Measurements from ENCODE around the gene SLC9A5. TPM values are rescaled to one million over a fixed set of nuclear protein-coding genes. Genes with fewer than 3 reads are reported as not detected.

The SLC9A5 gene
- total RNA-seq, 1 donor from 2014 or later, result 4.4 TPM

DNA sequence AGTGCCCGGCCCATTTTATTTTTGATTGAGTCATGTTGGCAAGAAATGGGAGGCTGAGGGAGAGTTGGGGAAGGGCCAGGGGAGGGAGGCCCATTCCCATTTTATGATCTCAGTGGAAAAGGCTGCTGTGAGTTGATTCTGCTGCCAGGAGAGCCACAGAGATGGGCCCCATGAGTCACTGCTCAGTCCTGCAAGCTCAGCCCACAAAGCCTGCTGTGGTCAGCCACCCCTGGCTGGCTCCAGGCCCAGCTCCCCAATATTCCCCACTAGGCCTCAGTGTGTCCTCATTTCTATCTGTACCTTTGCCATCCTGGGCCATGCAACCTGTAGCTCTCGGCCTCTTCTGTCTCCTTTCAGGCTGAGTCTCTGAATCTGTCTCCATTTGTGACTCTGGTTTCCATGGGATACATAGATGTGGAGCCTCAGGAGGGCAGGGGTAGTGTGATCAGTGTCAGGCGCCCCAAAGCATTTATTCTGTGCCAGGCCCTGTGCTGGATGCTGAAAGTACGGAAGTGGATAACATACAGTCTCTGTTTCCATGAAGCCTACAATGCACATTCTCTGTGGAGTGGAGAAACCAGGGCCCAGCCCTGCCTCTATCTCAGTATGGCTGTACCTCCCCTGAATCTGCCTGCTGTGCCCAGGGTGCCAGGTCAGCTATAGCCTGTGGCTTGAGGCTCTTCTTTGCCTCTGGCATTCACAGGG is 28.7 kb downstream of the SLC9A5 start:
- Mint-ChIP-seq H3K9me3 (no peaks in the 10 kb centered on the region), H3K4me3 (peak overlapping the region; percentile 14), H3K4me1 (ENCODE audit: unreplicated experiment) (no peaks in the 10 kb centered on the region), H3K36me3 (no peaks in the 10 kb centered on the region), H3K27me3 (no peaks in the 10 kb centered on the region), H3K27ac (no peak overlapping the region)
- TF ChIP-seq, protein P1, sequence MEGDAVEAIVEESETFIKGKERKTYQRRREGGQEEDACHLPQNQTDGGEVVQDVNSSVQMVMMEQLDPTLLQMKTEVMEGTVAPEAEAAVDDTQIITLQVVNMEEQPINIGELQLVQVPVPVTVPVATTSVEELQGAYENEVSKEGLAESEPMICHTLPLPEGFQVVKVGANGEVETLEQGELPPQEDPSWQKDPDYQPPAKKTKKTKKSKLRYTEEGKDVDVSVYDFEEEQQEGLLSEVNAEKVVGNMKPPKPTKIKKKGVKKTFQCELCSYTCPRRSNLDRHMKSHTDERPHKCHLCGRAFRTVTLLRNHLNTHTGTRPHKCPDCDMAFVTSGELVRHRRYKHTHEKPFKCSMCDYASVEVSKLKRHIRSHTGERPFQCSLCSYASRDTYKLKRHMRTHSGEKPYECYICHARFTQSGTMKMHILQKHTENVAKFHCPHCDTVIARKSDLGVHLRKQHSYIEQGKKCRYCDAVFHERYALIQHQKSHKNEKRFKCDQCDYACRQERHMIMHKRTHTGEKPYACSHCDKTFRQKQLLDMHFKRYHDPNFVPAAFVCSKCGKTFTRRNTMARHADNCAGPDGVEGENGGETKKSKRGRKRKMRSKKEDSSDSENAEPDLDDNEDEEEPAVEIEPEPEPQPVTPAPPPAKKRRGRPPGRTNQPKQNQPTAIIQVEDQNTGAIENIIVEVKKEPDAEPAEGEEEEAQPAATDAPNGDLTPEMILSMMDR (conservative IDR thresholded peaks at IDR 0.05), result no peak
- DNase-seq (ENCODE audit: extremely low spot score, unreplicated experiment), result no peak

DNA sequence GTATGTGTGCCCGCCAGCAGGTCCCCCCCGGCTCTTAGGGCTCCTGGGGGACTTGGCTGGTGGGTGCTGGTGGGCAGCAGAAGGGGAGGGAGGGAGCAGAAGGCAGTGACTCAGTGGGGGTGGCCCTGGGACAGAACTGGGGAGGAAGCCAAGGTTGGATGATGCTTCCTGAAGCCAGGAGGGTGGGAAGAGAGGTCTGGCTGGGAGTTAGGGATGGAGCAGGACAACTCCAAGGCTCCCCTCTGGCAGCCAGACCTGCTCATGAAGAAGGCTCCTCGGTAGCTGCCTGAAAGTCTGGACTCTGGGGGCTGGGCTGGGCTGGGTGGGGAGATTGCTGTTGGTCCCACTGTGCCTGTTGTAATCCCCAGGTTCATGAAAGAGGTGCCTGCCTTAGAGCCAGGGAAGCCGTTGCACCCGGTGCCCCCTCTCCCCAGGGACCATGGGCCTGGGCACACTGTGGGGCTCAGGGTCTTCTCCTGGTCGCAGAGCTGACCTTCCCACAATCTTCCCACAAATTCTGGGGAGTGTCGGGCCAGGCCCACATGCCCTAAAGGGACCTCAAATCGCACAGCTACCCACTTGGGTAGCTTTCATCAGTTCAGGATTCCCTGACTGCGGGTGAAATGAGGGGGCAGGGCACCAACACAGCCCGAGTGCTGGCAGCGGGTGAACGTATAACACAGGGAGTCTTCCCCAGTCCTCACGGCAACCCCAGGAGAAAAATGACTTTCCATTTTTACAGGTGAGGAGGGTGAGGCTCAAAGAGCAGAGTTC is 29.4 kb downstream of the SLC9A5 start:
- H3K27me3 Mint-ChIP-seq, result no peaks in the 10 kb centered on the region
- peak overlapping the region; percentile 78 for H3K4me3 Mint-ChIP-seq
- no peak overlapping the region for H3K27ac Mint-ChIP-seq
- no peaks in the 10 kb centered on the region for H3K9me3 Mint-ChIP-seq
- no peak for DNase-seq (ENCODE audit: extremely low spot score, unreplicated experiment)
- TF ChIP-seq, protein P1 (conservative IDR thresholded peaks at IDR 0.05), result no peak
- no peaks in the 10 kb centered on the region for H3K36me3 Mint-ChIP-seq
- H3K4me1 Mint-ChIP-seq (ENCODE audit: unreplicated experiment), result no peaks in the 10 kb centered on the region

DNA sequence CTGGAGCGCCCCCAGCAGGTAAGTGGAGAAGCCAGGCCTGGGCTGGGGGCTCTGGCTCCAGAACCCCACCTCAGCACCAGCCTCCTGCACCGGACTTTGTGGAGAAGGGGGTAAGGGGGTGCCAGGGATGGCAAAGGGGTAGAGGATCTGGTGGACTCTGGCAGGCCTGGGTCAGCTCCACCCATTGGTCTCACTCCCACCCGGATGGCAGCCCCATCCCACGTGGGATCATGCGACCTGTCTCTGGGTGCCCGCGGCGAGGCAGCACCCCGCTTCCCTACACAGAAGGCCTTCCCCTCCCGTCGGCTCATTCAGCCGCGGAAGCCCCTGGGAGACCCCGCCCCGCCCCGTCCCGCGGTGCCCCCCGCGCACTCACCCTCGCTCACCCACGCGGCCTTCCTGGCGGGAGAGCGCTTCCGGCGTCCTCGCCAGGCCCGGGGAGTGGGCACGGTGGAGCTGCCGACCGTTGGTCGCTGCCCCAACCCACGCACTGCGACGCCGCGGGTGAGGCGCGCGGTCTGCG is 30.1 kb downstream of the SLC9A5 start:
- Mint-ChIP-seq H3K4me3 (peak overlapping the region; percentile 78), H3K36me3 (no peaks in the 10 kb centered on the region), H3K9me3 (no peaks in the 10 kb centered on the region), H3K4me1 (ENCODE audit: unreplicated experiment) (no peaks in the 10 kb centered on the region), H3K27ac (no peak overlapping the region), H3K27me3 (peaks cover 5% of the 10 kb centered on the region)
- no peak for DNase-seq (ENCODE audit: extremely low spot score, unreplicated experiment)
- TF ChIP-seq, protein P1 (conservative IDR thresholded peaks at IDR 0.05), result no peak

DNA sequence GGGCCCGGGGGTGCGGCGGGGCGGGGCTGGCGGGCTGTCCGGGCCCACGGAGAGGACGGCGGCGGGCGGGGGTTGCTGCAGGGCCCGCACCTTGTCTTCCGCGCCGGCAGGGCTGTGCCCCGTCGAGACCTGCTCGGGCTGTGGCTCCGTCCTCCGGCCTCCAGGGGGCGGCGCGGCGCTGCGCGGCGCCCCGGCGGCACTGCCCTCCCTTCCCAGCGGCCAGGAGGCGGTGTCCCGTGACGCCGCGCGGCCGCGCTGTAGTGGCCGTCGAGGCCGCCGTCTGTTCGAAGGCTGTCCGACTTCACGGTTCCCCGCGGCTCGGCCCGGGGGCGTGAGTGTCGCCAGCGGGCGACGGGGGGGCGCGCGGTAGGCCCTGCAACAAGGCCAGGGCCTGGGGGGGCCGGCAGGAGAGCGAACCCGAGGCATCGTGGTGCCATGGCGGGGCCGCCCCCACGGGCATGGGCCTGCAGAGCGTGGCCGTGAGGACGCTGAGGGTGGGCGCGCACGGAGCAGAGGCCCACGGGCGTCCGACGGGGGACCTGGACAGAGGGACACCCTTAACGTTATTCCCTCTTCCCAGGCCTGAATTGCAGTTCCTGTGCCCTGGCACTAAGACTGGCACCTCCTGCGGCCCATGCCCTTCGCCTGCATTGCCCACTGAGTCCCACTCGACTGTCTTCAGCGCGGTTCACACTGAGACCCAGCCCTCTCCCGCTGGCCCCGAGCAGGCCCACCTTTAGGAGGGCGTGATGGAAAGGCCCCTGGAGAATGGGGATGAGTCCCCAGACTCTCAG is 30.7 kb downstream of the SLC9A5 start, which contains the start of gene PLEKHG4:
Gene PLEKHG4, plus strand, starts transcription at position 237 of the 794 bp plus-strand sequence. Its CDS starts 513 bp downstream, at position 750.
- Mint-ChIP-seq H3K4me3 (peak within 1 kb of the TSS; percentile 78), H3K36me3 (no peaks in the 10 kb centered on the region), H3K9me3 (no peaks in the 10 kb centered on the region), H3K4me1 (ENCODE audit: unreplicated experiment) (no peaks in the 10 kb centered on the region), H3K27me3 (peaks cover 5% of the 10 kb centered on the region), H3K27ac (no peak within 1 kb of the TSS)
- DNase-seq (ENCODE audit: extremely low spot score, unreplicated experiment), result peak; percentile 77
- TF ChIP-seq, protein P1 (conservative IDR thresholded peaks at IDR 0.05), result peak; percentile 82
